KMS-11 (cell line): ENCODE results near the gene ASB17.

ENCODE experiments used
- H2AFZ ChIP-seq: fragments of 200-600 bp; sonication (generic); 2 replicates; pipeline ENCODE4 v1.6.1; 2016; ENCODE audit warnings: antibody characterized with exemption, mixed run types, low read depth
- H3K27ac ChIP-seq: fragments of 200-600 bp; sonication (generic); 2 replicates; pipeline ENCODE4 v1.6.1; 2016; ENCODE audit warnings: mild to moderate bottlenecking, mixed run types
- H3K27me3 ChIP-seq: fragments of 200-600 bp; sonication (generic); 2 replicates; pipeline ENCODE4 v1.6.1; 2017; ENCODE audit warnings: mild to moderate bottlenecking, low read depth, mixed run types, moderate library complexity; ENCODE audit not compliant: insufficient read depth
- H3K36me3 ChIP-seq: fragments of 200-600 bp; sonication (generic); 2 replicates; pipeline ENCODE4 v1.6.1; 2017; ENCODE audit warnings: mild to moderate bottlenecking, mixed run types; ENCODE audit not compliant: insufficient read depth
- H3K4me1 ChIP-seq: fragments of 200-600 bp; sonication (generic); 2 replicates; pipeline ENCODE4 v1.6.1; 2016; ENCODE audit warnings: mild to moderate bottlenecking, low read depth, mixed run types; ENCODE audit not compliant: poor library complexity, severe bottlenecking
- H3K4me2 ChIP-seq: fragments of 200-600 bp; sonication (generic); 2 replicates; pipeline ENCODE4 v1.7.0; 2016; ENCODE audit warnings: mild to moderate bottlenecking, mixed run types
- H3K4me3 ChIP-seq: fragments of 200-600 bp; sonication (generic); IDR thresholded peaks from 2 replicates; pipeline ENCODE4 v1.6.1; 2017; ENCODE audit warnings: low read depth, low read length, mixed read lengths; ENCODE audit not compliant: insufficient read depth
- H3K79me2 ChIP-seq: fragments of 200-600 bp; sonication (generic); 2 replicates; pipeline ENCODE4 v1.6.1; 2016; ENCODE audit warnings: low read depth, mixed run types; ENCODE audit not compliant: insufficient read depth
- H3K9ac ChIP-seq: fragments of 200-600 bp; sonication (generic); 2 replicates; pipeline ENCODE4 v1.6.1; 2016; ENCODE audit warnings: mild to moderate bottlenecking, mixed run types
- H4K20me1 ChIP-seq: fragments of 200-600 bp; sonication (generic); 2 replicates; pipeline ENCODE4 v1.6.1; 2016; ENCODE audit warnings: mild to moderate bottlenecking, mixed run types; ENCODE audit not compliant: insufficient read depth
- TF ChIP-seq, protein P1 (sequence below): fragments of 200-600 bp; sonication (generic); conservative IDR thresholded peaks from 2 replicates; pipeline ENCODE4 v1.6.1; 2017; ENCODE audit warnings: low read depth, mild to moderate bottlenecking, antibody characterized with exemption, low read length, moderate library complexity, mixed read lengths

Gene ASB17, protein sequence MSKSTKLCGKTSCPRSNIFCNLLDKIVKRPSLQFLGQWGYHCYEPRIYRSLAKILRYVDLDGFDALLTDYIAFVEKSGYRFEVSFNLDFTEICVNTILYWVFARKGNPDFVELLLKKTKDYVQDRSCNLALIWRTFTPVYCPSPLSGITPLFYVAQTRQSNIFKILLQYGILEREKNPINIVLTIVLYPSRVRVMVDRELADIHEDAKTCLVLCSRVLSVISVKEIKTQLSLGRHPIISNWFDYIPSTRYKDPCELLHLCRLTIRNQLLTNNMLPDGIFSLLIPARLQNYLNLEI

DNA sequence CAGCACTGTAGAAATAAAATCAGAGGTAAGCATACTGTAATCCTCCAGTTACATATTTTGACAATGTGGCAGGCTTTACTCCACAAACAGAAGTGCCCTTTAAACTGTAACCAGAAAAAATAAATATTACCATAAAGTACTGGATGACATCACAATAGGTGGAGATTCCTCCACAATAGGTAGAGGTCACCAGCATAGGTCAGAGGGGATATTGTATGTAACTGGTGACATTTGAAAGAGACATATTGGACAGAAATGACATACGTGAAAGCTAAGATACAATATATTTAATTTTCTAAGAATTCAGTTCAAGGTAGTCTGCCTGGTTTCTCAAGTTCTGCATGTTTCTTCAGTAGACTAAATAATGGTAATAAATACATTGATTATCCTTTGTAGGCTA, at the start of gene ASB17:
Gene ASB17 (minus strand): TSS at position 101 of the 400 bp plus-strand sequence. CDS start 113 bp downstream, outside the sequence.
- Histone ChIP-seq H3K79me2 (no peaks in the 10 kb centered on the region), H3K27me3 (no peaks in the 10 kb centered on the region), H3K4me3 (no peak within 1 kb of the TSS), H2AFZ (no peak within 1 kb of the TSS), H3K4me1 (peaks cover 19% of the 10 kb centered on the region), H4K20me1 (no peaks in the 10 kb centered on the region), H3K27ac (no peak within 1 kb of the TSS), H3K4me2 (no peak within 1 kb of the TSS), H3K36me3 (no peaks in the 10 kb centered on the region), H3K9ac (no peak within 1 kb of the TSS)
- TF ChIP-seq, protein P1, sequence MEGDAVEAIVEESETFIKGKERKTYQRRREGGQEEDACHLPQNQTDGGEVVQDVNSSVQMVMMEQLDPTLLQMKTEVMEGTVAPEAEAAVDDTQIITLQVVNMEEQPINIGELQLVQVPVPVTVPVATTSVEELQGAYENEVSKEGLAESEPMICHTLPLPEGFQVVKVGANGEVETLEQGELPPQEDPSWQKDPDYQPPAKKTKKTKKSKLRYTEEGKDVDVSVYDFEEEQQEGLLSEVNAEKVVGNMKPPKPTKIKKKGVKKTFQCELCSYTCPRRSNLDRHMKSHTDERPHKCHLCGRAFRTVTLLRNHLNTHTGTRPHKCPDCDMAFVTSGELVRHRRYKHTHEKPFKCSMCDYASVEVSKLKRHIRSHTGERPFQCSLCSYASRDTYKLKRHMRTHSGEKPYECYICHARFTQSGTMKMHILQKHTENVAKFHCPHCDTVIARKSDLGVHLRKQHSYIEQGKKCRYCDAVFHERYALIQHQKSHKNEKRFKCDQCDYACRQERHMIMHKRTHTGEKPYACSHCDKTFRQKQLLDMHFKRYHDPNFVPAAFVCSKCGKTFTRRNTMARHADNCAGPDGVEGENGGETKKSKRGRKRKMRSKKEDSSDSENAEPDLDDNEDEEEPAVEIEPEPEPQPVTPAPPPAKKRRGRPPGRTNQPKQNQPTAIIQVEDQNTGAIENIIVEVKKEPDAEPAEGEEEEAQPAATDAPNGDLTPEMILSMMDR, result no peak

DNA sequence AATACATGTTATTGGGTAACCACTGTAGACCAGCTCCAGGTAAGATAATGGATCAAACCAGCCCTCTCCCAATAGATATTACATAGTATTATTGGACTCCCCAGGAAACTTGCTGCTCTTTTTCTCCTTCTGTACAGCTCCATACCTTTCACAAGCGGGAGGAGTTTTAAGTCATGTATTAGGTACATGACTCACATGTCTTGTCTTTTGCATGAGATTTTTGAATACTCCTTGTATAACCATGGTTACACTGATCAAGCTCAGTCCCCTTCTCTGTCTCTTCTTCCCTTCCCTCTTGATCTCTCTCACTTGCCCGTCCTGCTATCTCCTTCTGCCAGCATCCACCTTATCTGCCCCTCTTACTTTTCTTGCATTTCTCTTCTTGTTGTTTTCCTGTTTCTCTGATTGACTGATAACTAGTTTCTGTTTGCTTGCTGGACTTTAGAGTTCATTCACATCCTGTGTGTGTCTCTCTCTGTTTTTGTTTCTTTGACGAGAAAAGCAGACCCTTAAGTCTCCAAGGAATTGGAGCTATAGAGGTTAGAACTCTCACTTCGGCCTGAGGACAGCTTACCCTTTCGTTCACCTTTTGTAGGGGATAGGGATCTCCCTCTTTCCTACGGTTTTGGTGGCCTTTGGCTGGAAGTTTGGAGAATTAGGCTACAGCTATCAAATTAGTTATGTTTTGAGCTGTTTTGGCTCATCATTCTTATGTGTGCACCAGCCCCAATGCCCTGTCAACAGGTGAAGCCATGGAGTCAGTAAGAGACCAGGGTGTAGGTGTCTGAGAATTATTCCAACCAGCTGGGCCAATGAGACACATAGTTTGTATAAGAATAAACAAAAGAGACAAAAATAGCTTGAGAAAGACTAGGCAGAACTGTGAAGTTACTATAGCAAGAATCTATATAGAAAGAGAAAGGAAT, 49.0 kb upstream of the ASB17 start:
- no peak overlapping the region for H2AFZ ChIP-seq

DNA sequence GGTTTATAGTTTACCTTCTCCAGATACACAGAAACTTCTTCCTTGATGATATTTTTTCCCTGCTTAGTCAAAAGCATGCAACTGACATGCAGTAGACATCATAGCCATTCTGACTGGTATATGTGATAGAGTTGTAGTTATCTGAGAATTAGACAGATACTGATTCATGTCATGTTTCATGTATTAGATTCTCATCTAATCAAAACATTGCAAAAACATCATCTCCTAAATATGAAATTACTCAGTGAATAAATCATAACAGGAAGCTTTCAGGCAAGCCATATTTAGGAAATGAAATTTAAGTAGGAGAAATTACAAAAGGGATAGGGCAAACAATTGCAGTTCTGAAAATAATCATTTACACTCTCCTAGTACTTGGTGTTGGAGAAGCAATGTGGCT, 38.4 kb upstream of the ASB17 start:
- no peaks in the 10 kb centered on the region for H3K36me3 ChIP-seq
- no peaks in the 10 kb centered on the region for H3K27me3 ChIP-seq
- H3K4me3 ChIP-seq, result no peak overlapping the region
- TF ChIP-seq, protein P1, result no peak
- H3K4me1 ChIP-seq, result no peaks in the 10 kb centered on the region
- H3K27ac ChIP-seq, result no peak overlapping the region
- no peaks in the 10 kb centered on the region for H4K20me1 ChIP-seq
- H3K79me2 ChIP-seq, result no peaks in the 10 kb centered on the region
- H3K9ac ChIP-seq, result no peak overlapping the region
- no peak overlapping the region for H2AFZ ChIP-seq
- H3K4me2 ChIP-seq, result no peak overlapping the region

More for the DNA sequence above, 49.0 kb upstream of the ASB17 start:
- Histone ChIP-seq H4K20me1 (no peaks in the 10 kb centered on the region), H3K4me1 (no peaks in the 10 kb centered on the region), H3K79me2 (no peaks in the 10 kb centered on the region), H3K27me3 (no peaks in the 10 kb centered on the region), H3K4me2 (no peak overlapping the region), H3K9ac (no peak overlapping the region), H3K27ac (no peak overlapping the region), H3K4me3 (no peak overlapping the region), H3K36me3 (no peaks in the 10 kb centered on the region)
- TF ChIP-seq, protein P1, result no peak

DNA sequence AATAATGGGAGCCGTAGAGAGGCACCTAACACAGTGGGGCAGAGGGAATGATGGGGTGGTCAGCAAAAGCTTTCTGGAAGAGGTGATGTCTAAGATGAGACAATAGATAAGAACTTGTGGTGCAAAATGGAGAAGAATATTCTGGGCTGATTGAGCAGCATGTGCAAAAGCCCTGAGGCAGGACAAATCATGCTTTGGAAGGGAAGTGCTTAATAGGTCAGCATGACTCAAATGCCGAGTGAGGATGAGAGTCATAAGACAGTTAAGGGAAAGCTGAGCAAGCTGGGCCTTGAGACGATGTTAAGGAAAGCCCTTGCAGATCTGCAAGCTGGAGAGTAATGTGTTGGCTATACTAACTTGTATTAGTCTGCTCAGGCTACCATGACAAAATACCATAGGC, 37.3 kb upstream of the ASB17 start:
- Histone ChIP-seq H3K79me2 (no peaks in the 10 kb centered on the region), H3K36me3 (no peaks in the 10 kb centered on the region), H3K4me2 (no peak overlapping the region), H3K9ac (no peak overlapping the region), H3K27ac (no peak overlapping the region), H3K4me3 (no peak overlapping the region), H4K20me1 (no peaks in the 10 kb centered on the region), H2AFZ (no peak overlapping the region), H3K4me1 (no peaks in the 10 kb centered on the region), H3K27me3 (no peaks in the 10 kb centered on the region)
- TF ChIP-seq, protein P1, result no peak
